Activated T-helper 1 cell treated with anti-CD3 and anti-CD28 coated beads, Interleukin-12 subunit alpha, Interleukin-12 subunit beta, Interleukin-2, Interleukin-4 antibody, amounts not matched to agents 30 ng/mL and 10 ng/mL and 1 ng/mL, durations not matched to agents 14 hours and 24 hours and 36 hours (primary cell): Measurements from ENCODE around the gene CLEC4C. TPM values are rescaled to one million over a fixed set of nuclear protein-coding genes. Genes with fewer than 3 reads are reported as not detected.
"Not testable (repeated sequence)": the region's sequence is repeated elsewhere in the genome, so short reads cannot be mapped to it uniquely, and the experiment has no call there.

ENCODE experiments used
- DNase-seq: peaks from one replicate; pipeline ENCODE4 v3.0.0; 2021; ENCODE audit warnings: low spot score
- H3K27ac Mint-ChIP-seq: one replicate; pipeline ENCODE4 v1.8.0; 2021; ENCODE audit warnings: mild to moderate bottlenecking, mixed read lengths
- H3K27me3 Mint-ChIP-seq: one replicate; pipeline ENCODE4 v1.8.0; 2022; ENCODE audit warnings: mild to moderate bottlenecking, moderate library complexity, mixed read lengths; ENCODE audit not compliant: insufficient read depth
- H3K36me3 Mint-ChIP-seq: one replicate; pipeline ENCODE4 v1.8.0; 2021; ENCODE audit warnings: low read depth, mixed read lengths
- H3K4me1 Mint-ChIP-seq: one replicate; pipeline ENCODE4 v1.8.0; 2021; ENCODE audit warnings: low read depth, mixed read lengths
- H3K4me3 Mint-ChIP-seq: one replicate; pipeline ENCODE4 v1.8.0; 2021; ENCODE audit warnings: mild to moderate bottlenecking, moderate library complexity, mixed read lengths
- H3K9me3 Mint-ChIP-seq: one replicate; pipeline ENCODE4 v1.8.0; 2021; ENCODE audit warnings: mixed read lengths
- intact Hi-C: fragments of 100-400 bp; cut with micrococcal nuclease; formaldehyde crosslinking; loops from one replicate; pipeline ENCODE4 v1.15.1; 2024
- total RNA-seq: library from RNA; stranded (reverse); gene quantifications from 2 replicates; pipeline ENCODE4 v1.2.3, GENCODE V29; 2022

The CLEC4C gene, protein sequence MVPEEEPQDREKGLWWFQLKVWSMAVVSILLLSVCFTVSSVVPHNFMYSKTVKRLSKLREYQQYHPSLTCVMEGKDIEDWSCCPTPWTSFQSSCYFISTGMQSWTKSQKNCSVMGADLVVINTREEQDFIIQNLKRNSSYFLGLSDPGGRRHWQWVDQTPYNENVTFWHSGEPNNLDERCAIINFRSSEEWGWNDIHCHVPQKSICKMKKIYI
- not detected in 2 replicates for total RNA-seq

DNA sequence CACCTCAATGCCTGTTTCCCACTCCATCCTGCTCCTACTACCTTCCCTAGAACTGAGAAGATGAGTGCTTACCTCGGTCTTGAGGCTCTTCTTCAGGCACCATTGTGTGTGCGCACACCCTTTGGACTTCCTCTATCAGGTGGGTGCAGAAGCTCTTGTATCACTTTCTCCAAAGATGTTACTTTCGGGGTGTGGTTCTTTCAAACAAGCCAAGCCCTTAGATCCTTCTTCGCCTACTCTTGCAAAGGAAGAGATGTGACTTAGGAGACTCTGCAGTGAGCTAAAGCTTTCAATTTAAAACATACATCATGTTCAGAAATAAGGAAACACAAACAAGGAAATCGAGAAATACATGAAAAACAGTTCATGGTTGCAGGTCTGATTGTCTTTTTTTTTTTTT lies at the start of gene CLEC4C:
CLEC4C (minus strand) TSS at position 130 of the 400 bp plus-strand sequence; CDS start at position 103, 27 bp downstream.
- Mint-ChIP-seq H3K36me3 (no peaks in the 10 kb centered on the region), H3K4me3 (no peak within 1 kb of the TSS), H3K27me3 (no peaks in the 10 kb centered on the region), H3K4me1 (no peaks in the 10 kb centered on the region), H3K9me3 (no peaks in the 10 kb centered on the region), H3K27ac (no peak within 1 kb of the TSS)
- intact Hi-C loops: no loop called here
- no peak for DNase-seq

DNA sequence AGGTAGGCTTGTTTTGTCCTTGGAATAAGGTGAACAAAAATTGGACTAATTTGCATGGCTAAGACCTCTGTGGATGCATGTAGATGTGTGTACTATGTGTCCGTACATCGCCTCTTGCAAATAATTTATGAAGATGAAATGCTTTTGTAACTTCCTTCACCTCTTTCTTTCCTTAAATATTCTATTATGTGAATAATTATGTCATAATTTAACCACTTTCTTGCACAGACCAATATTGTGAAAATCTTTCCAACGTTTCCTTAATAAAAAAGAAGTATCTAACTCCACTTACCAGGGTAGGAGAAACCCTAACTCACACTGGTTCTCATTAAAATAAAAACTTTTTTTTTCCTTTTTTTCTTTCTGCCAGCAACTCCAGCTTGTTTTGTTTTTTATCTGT lies 46.0 kb upstream of the CLEC4C start:
- Mint-ChIP-seq H3K4me3 (no peak overlapping the region), H3K27me3 (peaks cover 4% of the 10 kb centered on the region), H3K36me3 (no peaks in the 10 kb centered on the region), H3K27ac (no peak overlapping the region), H3K9me3 (no peaks in the 10 kb centered on the region), H3K4me1 (no peaks in the 10 kb centered on the region)
- no peak for DNase-seq
- intact Hi-C loops: no loop called here

DNA sequence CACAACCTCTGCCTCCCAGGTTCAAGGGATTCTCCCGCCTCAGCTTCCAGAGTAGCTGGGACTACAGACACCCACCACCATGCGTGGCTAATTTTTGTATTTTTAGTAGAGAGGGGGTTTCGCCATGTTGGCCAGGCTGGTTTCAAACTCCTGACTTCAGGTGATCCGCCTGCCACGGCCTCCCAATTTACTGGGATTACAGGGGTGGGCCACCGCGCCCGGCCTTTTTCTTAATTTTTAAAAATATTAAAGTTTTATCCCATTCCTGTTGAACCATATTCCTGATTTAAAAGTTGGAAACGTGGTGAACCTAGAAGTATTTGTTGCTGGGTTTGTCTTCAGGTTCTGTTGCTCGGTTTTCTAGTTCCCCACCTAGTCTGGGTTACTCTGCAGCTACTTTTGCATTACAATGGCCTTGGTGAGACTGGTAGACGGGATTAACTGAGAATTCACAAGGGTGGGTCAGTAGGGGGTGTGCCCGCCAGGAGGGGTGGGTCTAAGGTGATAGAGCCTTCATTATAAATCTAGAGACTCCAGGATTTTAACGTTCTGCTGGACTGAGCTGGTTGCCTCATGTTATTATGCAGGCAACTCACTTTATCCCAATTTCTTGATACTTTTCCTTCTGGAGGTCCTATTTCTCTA lies 41.8 kb upstream of the CLEC4C start, which contains the start of gene NANOG:
NANOG (plus strand) TSS at position 519 of the 645 bp plus-strand sequence. CDS start 213 bp downstream, outside the sequence.
- H3K27ac Mint-ChIP-seq, H3K27me3 Mint-ChIP-seq, DNase-seq, H3K4me1 Mint-ChIP-seq, H3K36me3 Mint-ChIP-seq, H3K4me3 Mint-ChIP-seq, intact Hi-C loops, H3K9me3 Mint-ChIP-seq: not testable (repeated sequence)

DNA sequence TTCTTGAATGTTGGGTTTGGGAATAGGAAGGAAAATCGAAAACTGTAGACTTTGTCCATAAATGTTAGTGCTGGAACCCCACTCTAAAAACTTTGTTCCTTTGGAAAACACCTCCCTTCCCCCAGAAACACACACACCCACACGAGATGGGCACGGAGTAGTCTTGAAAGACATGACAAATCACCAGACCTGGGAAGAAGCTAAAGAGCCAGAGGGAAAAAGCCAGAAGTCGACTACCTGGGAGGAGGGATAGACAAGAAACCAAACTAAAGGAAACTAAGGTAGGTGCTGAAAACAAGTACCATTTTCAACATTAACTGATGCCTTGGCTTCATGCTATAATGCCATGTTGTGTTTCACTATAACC lies 41.1 kb upstream of the CLEC4C start:
- H3K4me1 Mint-ChIP-seq: no peaks in the 10 kb centered on the region
- no peak overlapping the region for H3K4me3 Mint-ChIP-seq
- intact Hi-C loops: no loop called here

DNA sequence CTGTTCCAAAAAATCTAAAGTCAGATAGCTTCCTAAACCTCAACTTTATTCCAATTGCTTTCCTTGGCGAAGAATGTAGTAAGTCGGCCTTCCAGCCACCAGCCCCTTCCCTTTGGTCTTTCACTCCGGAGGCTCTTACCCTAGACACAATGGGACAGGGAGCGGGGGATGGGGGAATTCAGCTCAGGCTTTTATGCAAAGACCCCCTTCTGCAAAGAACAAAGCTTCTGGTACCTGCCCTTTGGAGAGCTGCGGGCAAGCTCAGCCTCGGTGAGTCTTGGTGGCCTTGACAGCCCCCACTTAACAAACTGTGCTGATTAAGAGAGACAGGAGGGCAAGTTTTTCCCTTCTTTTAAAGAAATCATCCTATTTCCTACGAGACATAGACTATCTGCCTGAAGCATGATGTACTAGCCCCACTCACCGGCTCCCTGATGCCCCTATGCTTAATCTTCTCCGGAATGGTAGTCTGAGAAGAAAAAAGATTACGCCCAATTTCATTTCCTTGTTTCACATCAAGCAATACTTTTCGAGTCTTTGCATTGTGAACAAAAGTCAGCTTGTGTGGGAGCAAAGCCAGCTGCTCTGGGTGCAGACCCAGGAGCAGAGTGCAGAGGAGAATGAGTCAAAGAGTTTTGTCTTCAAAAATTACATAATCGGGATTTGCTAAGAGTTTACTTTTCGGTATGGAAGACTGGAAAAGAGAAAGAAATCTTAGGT lies 40.6 kb upstream of the CLEC4C start:
- Mint-ChIP-seq H3K4me3 (no peak overlapping the region), H3K27me3 (peaks cover 7% of the 10 kb centered on the region), H3K4me1 (no peaks in the 10 kb centered on the region), H3K9me3 (no peaks in the 10 kb centered on the region), H3K36me3 (no peaks in the 10 kb centered on the region), H3K27ac (no peak overlapping the region)
- intact Hi-C loops: no loop called here
- DNase-seq: no peak

More for the DNA sequence above, 41.1 kb upstream of the CLEC4C start:
- no peaks in the 10 kb centered on the region for H3K9me3 Mint-ChIP-seq
- H3K27ac Mint-ChIP-seq: no peak overlapping the region
- DNase-seq: no peak
- H3K27me3 Mint-ChIP-seq: peaks cover 7% of the 10 kb centered on the region
- H3K36me3 Mint-ChIP-seq: no peaks in the 10 kb centered on the region

DNA sequence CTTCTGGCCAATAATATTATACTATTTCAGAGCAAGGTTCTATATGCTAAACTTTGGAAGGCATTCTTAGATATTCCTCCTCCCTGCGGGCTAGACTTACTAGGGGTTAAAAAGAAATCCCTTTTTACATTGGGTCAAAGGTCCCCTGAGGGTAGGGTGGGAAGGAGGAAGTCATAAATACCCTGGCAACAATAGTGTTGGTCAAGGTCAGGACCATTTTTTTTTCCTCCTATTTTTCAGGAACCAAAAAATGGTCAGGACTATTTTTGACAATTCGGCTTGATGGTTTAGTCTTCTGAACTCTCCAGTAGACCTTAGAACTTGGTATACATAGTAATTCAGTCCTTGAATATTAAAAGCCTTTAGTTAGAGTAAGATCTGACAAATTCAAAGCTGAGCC lies 37.5 kb upstream of the CLEC4C start:
- DNase-seq: no peak
- Mint-ChIP-seq H3K4me3 (no peak overlapping the region), H3K36me3 (no peaks in the 10 kb centered on the region), H3K27me3 (peaks cover 4% of the 10 kb centered on the region), H3K4me1 (no peaks in the 10 kb centered on the region), H3K27ac (no peak overlapping the region), H3K9me3 (no peaks in the 10 kb centered on the region)
- intact Hi-C loops: no loop called here

DNA sequence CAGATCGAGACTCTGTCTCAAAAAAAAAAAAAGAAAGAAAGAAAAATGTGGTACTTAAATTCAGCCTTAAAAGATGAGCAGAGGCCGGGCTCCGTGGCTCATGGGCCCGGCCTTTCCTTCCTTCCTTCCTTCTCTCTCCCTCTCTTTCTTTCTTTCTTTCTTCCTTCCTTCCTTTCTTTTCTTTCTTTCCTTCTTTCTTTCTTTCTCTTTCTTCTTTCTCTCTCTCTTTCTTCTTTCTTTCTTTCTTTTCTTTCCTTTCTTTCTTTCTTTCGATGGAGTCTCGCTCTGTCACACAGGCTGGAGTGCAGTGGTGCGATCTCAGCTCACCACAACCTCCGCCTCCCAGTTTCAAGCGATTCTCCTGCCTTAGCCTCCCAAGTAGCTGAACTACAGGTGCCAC lies 36.3 kb upstream of the CLEC4C start:
- H3K27me3 Mint-ChIP-seq, intact Hi-C loops, H3K27ac Mint-ChIP-seq, H3K9me3 Mint-ChIP-seq, H3K4me1 Mint-ChIP-seq, DNase-seq, H3K36me3 Mint-ChIP-seq, H3K4me3 Mint-ChIP-seq: not testable (repeated sequence)

DNA sequence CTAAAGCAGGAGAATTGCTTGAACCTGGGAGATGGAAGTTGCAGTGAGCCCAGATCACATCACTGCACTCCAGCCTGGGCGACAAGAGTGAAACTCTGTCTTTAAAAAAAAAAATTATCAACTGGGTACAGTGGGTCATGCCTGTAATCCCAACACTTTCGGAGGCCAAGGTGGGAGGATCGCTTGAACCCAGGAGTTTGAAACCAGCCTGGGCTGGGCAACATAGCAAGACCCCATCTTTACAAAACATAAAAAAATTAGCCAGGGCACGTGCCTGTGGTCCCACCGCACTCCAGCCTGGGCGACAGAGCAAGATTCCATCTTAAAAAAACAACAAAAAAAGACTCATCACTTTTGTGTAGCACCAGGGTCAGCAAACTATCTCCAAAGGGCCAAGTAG lies 34.9 kb upstream of the CLEC4C start:
- no peak overlapping the region for H3K27ac Mint-ChIP-seq
- H3K36me3 Mint-ChIP-seq: no peaks in the 10 kb centered on the region
- H3K27me3 Mint-ChIP-seq: peaks cover 4% of the 10 kb centered on the region
- intact Hi-C loops: no loop called here
- DNase-seq: no peak
- H3K9me3 Mint-ChIP-seq: no peaks in the 10 kb centered on the region
- no peaks in the 10 kb centered on the region for H3K4me1 Mint-ChIP-seq
- H3K4me3 Mint-ChIP-seq: no peak overlapping the region

DNA sequence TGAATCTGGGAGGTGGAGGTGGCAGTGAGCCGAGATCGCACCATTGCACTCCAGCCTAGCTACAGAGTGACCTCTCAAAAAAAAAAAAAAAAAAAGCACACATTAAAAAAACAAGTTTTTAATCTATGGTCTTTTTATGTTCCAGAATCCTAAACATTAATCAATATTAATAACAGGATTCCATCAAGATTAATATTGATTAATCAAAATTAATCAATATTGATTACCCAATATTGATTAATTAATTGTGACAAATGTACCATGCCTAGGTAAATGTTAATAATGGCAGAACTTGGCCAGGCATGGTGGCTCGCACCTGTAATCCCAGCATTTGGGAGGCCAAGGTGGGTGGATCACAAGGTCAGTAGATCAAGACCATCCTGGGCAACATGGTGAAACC lies 34.1 kb upstream of the CLEC4C start:
- H3K27ac Mint-ChIP-seq: no peak overlapping the region

DNA sequence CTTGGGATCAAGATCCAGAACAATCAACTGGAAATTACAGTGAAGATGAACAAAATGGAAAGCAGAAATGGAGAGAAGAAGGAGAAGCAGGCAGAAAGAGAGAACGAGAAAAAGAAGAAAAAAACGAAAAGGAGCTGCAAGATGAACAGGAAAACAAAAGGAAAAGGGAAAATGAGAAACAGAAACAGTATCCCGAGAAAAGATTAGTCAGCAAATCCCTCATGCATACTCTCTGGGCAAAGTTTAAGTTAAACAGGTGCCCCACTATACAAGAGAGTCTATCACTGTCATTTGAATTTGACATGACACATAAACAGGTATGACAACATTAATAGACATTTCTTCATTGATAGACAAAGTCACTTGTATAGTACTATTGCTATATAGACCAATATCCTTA lies 22.8 kb upstream of the CLEC4C start:
- no peak overlapping the region for H3K4me3 Mint-ChIP-seq
- no peaks in the 10 kb centered on the region for H3K36me3 Mint-ChIP-seq
- DNase-seq: no peak
- H3K9me3 Mint-ChIP-seq: no peaks in the 10 kb centered on the region
- H3K4me1 Mint-ChIP-seq: no peaks in the 10 kb centered on the region
- H3K27ac Mint-ChIP-seq: no peak overlapping the region
- intact Hi-C loops: no loop called here
- H3K27me3 Mint-ChIP-seq: no peaks in the 10 kb centered on the region

More for the DNA sequence above, 34.1 kb upstream of the CLEC4C start:
- intact Hi-C loops: no loop called here
- H3K4me3 Mint-ChIP-seq: no peak overlapping the region
- no peaks in the 10 kb centered on the region for H3K36me3 Mint-ChIP-seq
- no peak for DNase-seq
- H3K4me1 Mint-ChIP-seq: no peaks in the 10 kb centered on the region
- H3K9me3 Mint-ChIP-seq: no peaks in the 10 kb centered on the region
- H3K27me3 Mint-ChIP-seq: peaks cover 2% of the 10 kb centered on the region

DNA sequence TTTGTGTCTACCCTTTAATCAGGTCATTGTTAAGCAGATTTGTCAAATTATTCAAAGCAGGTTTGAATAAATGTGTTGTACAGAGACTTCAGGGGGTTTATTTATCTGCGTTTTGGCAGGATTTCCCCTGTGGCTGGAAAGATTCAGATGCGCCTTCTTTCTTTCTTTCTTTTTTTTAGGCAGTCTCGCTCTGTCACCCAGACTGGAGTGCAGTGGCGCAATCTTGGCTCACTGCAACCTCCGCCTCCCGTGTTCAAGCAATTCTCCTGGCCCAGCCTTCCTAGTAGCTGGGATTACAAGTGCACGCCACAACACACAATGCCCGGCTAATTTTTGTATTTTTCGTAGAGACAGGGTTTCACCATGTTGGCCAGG lies 11.6 kb upstream of the CLEC4C start:
- Mint-ChIP-seq H3K36me3 (no peaks in the 10 kb centered on the region), H3K27ac (no peak overlapping the region), H3K9me3 (no peaks in the 10 kb centered on the region), H3K4me1 (no peaks in the 10 kb centered on the region), H3K27me3 (peaks cover 2% of the 10 kb centered on the region), H3K4me3 (no peak overlapping the region)
- intact Hi-C loops: no loop called here
- DNase-seq: no peak

DNA sequence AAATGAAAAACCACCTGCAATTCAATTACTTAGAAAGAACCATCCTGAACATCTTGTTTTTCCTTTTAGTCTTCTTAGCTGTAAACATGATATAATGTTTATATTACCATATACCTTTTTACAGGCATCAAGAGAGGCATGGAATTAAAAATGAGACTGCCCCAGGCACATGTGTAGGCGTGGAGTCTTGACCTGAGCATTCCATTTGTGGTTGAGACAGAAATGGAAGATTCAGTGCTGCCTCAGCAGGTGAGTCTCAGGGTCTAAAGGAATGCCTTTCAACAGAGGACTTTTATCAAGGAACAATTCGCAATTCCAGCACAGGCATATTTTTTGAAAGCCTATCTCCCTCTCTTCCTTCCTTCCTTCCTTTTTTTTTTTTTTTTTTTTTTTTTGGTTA lies 9.8 kb upstream of the CLEC4C start:
- intact Hi-C loops: no loop called here
- H3K27ac Mint-ChIP-seq: no peak overlapping the region
- no peaks in the 10 kb centered on the region for H3K36me3 Mint-ChIP-seq
- H3K4me1 Mint-ChIP-seq: no peaks in the 10 kb centered on the region
- DNase-seq: no peak
- H3K27me3 Mint-ChIP-seq: peaks cover 2% of the 10 kb centered on the region
- H3K4me3 Mint-ChIP-seq: no peak overlapping the region
- no peaks in the 10 kb centered on the region for H3K9me3 Mint-ChIP-seq

DNA sequence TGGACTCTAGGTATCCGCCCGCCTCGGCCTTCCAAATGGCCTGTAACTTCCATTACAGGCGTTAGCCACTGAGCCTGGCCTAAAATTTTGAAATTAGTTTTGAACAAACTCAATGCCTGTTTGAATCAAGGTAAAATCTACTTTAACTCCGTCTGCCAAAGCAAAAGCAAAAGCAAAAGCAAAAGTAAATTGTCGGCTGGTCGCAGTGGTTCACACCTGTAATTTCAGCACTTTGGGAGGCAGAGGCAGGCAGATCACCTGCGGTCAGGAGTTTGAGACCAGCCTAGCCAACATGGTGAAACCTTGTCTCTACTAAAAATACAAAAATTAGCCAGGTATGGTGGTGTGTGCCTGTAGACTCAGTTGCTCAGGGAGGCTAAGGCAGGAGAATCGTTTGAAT lies 8.5 kb upstream of the CLEC4C start:
- H3K27ac Mint-ChIP-seq, H3K4me1 Mint-ChIP-seq, H3K27me3 Mint-ChIP-seq, intact Hi-C loops, H3K36me3 Mint-ChIP-seq, H3K9me3 Mint-ChIP-seq, H3K4me3 Mint-ChIP-seq: not testable (repeated sequence)
- peak; percentile 7 for DNase-seq
